Hepatic stellate cell (primary cell): ENCODE data around the gene HDLBP.
A peak's percentile ranks its signal among the peaks of the same experiment; 100 is the strongest.
"Not testable (repeated sequence)": the region's sequence is repeated elsewhere in the genome, so short reads cannot be mapped to it uniquely, and the experiment has no call there.

Source experiments
- DNase-seq: peaks from one replicate; pipeline ENCODE4 v3.0.0; 2011; ENCODE audit warnings: low spot score

Gene HDLBP

GRCh38 chr2:241339839-241340630 lies 24.6 kb upstream of the HDLBP start:
- no peak for DNase-seq

- no peak for DNase-seq
These were observed 19.3 kb upstream of the HDLBP start for GRCh38 chr2:241334813-241335212.

- DNase-seq, result no peak
These were observed 15.1 kb upstream of the HDLBP start for GRCh38 chr2:241330616-241330981.

GRCh38 chr2:241329669-241330615 lies 14.5 kb upstream of the HDLBP start:
- DNase-seq, result no peak

GRCh38 chr2:241325257-241325656 lies 9.8 kb upstream of the HDLBP start:
- no peak for DNase-seq

GRCh38 chr2:241324775-241325174 lies 9.3 kb upstream of the HDLBP start:
- no peak for DNase-seq

- no peak for DNase-seq
These were observed 8.3 kb upstream of the HDLBP start for GRCh38 chr2:241323778-241324177.

GRCh38 chr2:241321886-241322285 lies 6.4 kb upstream of the HDLBP start:
- no peak for DNase-seq

GRCh38 chr2:241321033-241321432 lies 5.6 kb upstream of the HDLBP start:
- no peak for DNase-seq

GRCh38 chr2:241320394-241320793 lies 4.9 kb upstream of the HDLBP start:
- DNase-seq, result no peak

GRCh38 chr2:241318830-241319229 lies 3.4 kb upstream of the HDLBP start:
- not testable (repeated sequence) for DNase-seq

- DNase-seq, result no peak
These were observed 1.9 kb upstream of the HDLBP start for GRCh38 chr2:241317391-241317790.

- DNase-seq, result no peak
These were observed 1.4 kb upstream of the HDLBP start for GRCh38 chr2:241316825-241317224.

GRCh38 chr2:241315879-241316631 lies 583 bp upstream of the HDLBP start, which contains the start of gene SEPTIN2:
Gene SEPTIN2 (plus strand): TSS chr2:241315925. CDS start chr2:241324233, 8,308 bp downstream.
- peak; percentile 67 for DNase-seq

GRCh38 chr2:241314226-241315092 lies 1.0 kb downstream of the HDLBP start:
- no peak for DNase-seq

GRCh38 chr2:241313543-241314095 lies 1.9 kb downstream of the HDLBP start:
- DNase-seq, result no peak

GRCh38 chr2:241312082-241312481 lies 3.4 kb downstream of the HDLBP start:
- no peak for DNase-seq

GRCh38 chr2:241310917-241311566 lies 4.4 kb downstream of the HDLBP start:
- no peak for DNase-seq

GRCh38 chr2:241309684-241310117 lies 5.8 kb downstream of the HDLBP start:
- DNase-seq, result peak; percentile 35

- DNase-seq, result no peak
These were observed 6.5 kb downstream of the HDLBP start for GRCh38 chr2:241308832-241309500.
